ENCODE data around the gene EML4. TPM values are rescaled to one million over a fixed set of nuclear protein-coding genes. Genes with fewer than 3 reads are reported as not detected.
A peak's percentile ranks its signal among the peaks of the same experiment; 100 is the strongest.
"Not testable (repeated sequence)": the region's sequence is repeated elsewhere in the genome, so short reads cannot be mapped to it uniquely, and the experiment has no call there.

The EML4 gene
- total and polyA plus RNA-seq, 2 donors (not counting 1 experiment from before 2014, with no cell fraction given): 49.4 to 134 TPM

GRCh38 chr2:42333579-42333978 is 164.4 kb downstream of the EML4 start:
- no peak overlapping the region for H2AFZ ChIP-seq (ENCODE audit: insufficient read depth, low read depth, low read length, poor library complexity, severe bottlenecking)
- H3K27me3 ChIP-seq (replicated peaks in 1 of 4; ENCODE audit: control extremely low read depth in 1 of 4, control insufficient read depth in 3 of 4, insufficient read depth in 4 of 4, low read length in 3 of 4): no peaks in the 10 kb centered on the region
- DNase-seq (no peak), ATAC-seq (ENCODE audit: low read depth) (no peak)
- no peak overlapping the region for H3K9ac ChIP-seq (ENCODE audit: low read length)
- no peak overlapping the region for H3K27ac ChIP-seq (ENCODE audit: low read length in 2 of 2)
- no peak overlapping the region for H3K4me3 ChIP-seq (ENCODE audit: control extremely low read depth in 1 of 5, extremely low read depth in 1 of 5, insufficient read depth in 1 of 5, low read depth in 2 of 5, low read length in 4 of 5)
- intact Hi-C loops (cut with micrococcal nuclease): loop anchor here (5.0 kb wide), 1 partner anchor 36 kb away; no protein-coding TSS in a partner anchor
- peaks cover 27 to 60% of the 10 kb centered on the region in 2 experiments for H3K36me3 ChIP-seq (replicated peaks in 1 of 2; ENCODE audit: control extremely low read depth in 1 of 2, control insufficient read depth in 1 of 2, extremely low read depth in 1 of 2, insufficient read depth in 2 of 2, low read length in 1 of 2)
- H3K9me3 ChIP-seq (ENCODE audit: control extremely low read depth in 1 of 3, control insufficient read depth in 2 of 3, insufficient read depth in 1 of 3, low read length in 2 of 3): peaks cover 0 to 9% (median 0%) of the 10 kb centered on the region in 3 donors
- no peaks in the 10 kb centered on the region for H3K4me1 ChIP-seq (ENCODE audit: control insufficient read depth in 2 of 2, insufficient read depth in 2 of 2, low read length in 2 of 2)
- no peak overlapping the region for H3K4me3 Mint-ChIP-seq
- no peaks in the 10 kb centered on the region for H4K20me1 ChIP-seq (ENCODE audit: control insufficient read depth, insufficient read depth, low read length, poor library complexity, severe bottlenecking)
- no peaks in the 10 kb centered on the region for H3K79me2 ChIP-seq (ENCODE audit: control insufficient read depth, insufficient read depth, low read length)
- H3K27ac Mint-ChIP-seq: peak overlapping the region; percentile 37
- no peak overlapping the region for H3K4me2 ChIP-seq (replicated peaks; ENCODE audit: low read depth, low read length, poor library complexity, severe bottlenecking)
- TF ChIP-seq, protein P1, sequence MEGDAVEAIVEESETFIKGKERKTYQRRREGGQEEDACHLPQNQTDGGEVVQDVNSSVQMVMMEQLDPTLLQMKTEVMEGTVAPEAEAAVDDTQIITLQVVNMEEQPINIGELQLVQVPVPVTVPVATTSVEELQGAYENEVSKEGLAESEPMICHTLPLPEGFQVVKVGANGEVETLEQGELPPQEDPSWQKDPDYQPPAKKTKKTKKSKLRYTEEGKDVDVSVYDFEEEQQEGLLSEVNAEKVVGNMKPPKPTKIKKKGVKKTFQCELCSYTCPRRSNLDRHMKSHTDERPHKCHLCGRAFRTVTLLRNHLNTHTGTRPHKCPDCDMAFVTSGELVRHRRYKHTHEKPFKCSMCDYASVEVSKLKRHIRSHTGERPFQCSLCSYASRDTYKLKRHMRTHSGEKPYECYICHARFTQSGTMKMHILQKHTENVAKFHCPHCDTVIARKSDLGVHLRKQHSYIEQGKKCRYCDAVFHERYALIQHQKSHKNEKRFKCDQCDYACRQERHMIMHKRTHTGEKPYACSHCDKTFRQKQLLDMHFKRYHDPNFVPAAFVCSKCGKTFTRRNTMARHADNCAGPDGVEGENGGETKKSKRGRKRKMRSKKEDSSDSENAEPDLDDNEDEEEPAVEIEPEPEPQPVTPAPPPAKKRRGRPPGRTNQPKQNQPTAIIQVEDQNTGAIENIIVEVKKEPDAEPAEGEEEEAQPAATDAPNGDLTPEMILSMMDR (IDR thresholded peaks at IDR 0.05): no peak
- no peak for TF ChIP-seq EZH2 (IDR thresholded peaks at IDR 0.05; ENCODE audit: borderline replicate concordance, insufficient read depth, low read depth, low read length, poor library complexity, severe bottlenecking)
- POLR2A ChIA-PET: no interaction called here
- H3K27me3 Mint-ChIP-seq: no peaks in the 10 kb centered on the region
- CTCF ChIA-PET: interaction anchor here (1.0 kb wide), 1 partner anchor 330 kb away, joined by 3 read pairs; no protein-coding TSS in a partner anchor
- no peaks in the 10 kb centered on the region for H3K4me1 Mint-ChIP-seq
- WGBS (ENCODE audit: insufficient coverage): 100% methylated on average over 4 of the region's 4 CpGs
- H3K9me3 Mint-ChIP-seq (ENCODE audit: insufficient read depth): no peaks in the 10 kb centered on the region

DNA sequence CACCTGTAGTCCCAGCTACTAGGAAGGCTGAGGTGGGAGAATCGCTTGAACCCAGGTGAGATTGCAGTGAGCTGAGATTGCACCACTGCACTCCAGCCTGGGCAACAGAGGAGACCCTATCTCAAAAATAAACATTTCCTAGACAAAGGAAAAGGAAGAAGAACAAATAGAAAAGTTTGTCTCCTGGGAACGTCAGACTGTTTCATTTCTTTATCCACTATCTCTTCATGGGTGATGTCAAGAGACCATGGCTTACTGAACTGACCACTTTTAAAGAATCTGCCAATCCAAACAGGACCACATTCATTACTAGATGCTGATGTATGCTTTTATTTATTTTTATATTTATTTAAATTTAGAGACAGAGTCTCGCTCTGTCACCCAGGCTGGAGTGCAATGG is 165.1 kb downstream of the EML4 start:
- TF ChIP-seq, protein P1 (IDR thresholded peaks at IDR 0.05): no peak
- no peak for TF ChIP-seq EZH2 (IDR thresholded peaks at IDR 0.05; ENCODE audit: borderline replicate concordance, insufficient read depth, low read depth, low read length, poor library complexity, severe bottlenecking)
- Histone ChIP-seq H3K9me3 (ENCODE audit: control extremely low read depth in 1 of 3, control insufficient read depth in 2 of 3, insufficient read depth in 1 of 3, low read length in 2 of 3) (peaks cover 0 to 9% (median 0%) of the 10 kb centered on the region in 3 donors), H3K27ac (ENCODE audit: low read length in 2 of 2) (no peak overlapping the region), H3K79me2 (ENCODE audit: control insufficient read depth, insufficient read depth, low read length) (no peaks in the 10 kb centered on the region), H3K9ac (ENCODE audit: low read length) (no peak overlapping the region), H3K4me2 (replicated peaks; ENCODE audit: low read depth, low read length, poor library complexity, severe bottlenecking) (no peak overlapping the region), H4K20me1 (ENCODE audit: control insufficient read depth, insufficient read depth, low read length, poor library complexity, severe bottlenecking) (no peaks in the 10 kb centered on the region), H3K4me1 (ENCODE audit: control insufficient read depth in 2 of 2, insufficient read depth in 2 of 2, low read length in 2 of 2) (no peaks in the 10 kb centered on the region), H3K36me3 (replicated peaks in 1 of 2; ENCODE audit: control extremely low read depth in 1 of 2, control insufficient read depth in 1 of 2, extremely low read depth in 1 of 2, insufficient read depth in 2 of 2, low read length in 1 of 2) (peaks cover 27 to 53% of the 10 kb centered on the region in 2 experiments), H2AFZ (ENCODE audit: insufficient read depth, low read depth, low read length, poor library complexity, severe bottlenecking) (no peak overlapping the region), H3K27me3 (replicated peaks in 1 of 4; ENCODE audit: control extremely low read depth in 1 of 4, control insufficient read depth in 3 of 4, insufficient read depth in 4 of 4, low read length in 3 of 4) (no peaks in the 10 kb centered on the region), H3K4me3 (ENCODE audit: control extremely low read depth in 1 of 5, extremely low read depth in 1 of 5, insufficient read depth in 1 of 5, low read depth in 2 of 5, low read length in 4 of 5) (no peak overlapping the region)
- CTCF ChIA-PET: interaction anchor here (1.0 kb wide), 1 partner anchor 329 kb away, joined by 3 read pairs; no protein-coding TSS in a partner anchor
- ATAC-seq (ENCODE audit: low read depth) (no peak), DNase-seq (no peak)
- H3K9me3 Mint-ChIP-seq (ENCODE audit: insufficient read depth): no peaks in the 10 kb centered on the region
- no peak overlapping the region for H3K4me3 Mint-ChIP-seq
- no peaks in the 10 kb centered on the region for H3K4me1 Mint-ChIP-seq
- no CpG with 5 or more reads among the region's 3 CpGs for WGBS (ENCODE audit: insufficient coverage)
- H3K27ac Mint-ChIP-seq: no peak overlapping the region
- intact Hi-C loops (cut with micrococcal nuclease): loop anchor here (5.0 kb wide), 1 partner anchor 37 kb away; no protein-coding TSS in a partner anchor
- no peaks in the 10 kb centered on the region for H3K27me3 Mint-ChIP-seq
- POLR2A ChIA-PET: no interaction called here

DNA sequence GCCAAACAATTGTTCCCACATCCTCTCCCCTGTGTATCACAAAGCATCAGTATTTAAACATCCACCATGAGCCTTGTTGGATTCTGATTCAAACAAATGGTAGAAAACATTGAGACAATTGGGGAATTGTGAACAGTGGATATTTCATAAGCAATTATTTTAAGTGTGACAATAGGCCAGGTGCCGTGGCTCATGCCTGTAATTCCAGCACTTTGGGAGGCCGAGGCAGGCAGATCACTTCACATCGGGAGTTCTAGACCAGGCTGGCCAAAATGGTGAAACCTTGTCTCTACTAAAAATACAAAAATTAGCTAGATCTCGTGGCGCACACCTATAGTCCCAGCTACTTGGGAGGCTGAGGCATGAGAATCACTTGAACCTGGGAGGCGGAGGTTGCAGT is 165.7 kb downstream of the EML4 start:
- H3K9ac ChIP-seq (ENCODE audit: low read length); POLR2A ChIA-PET; H2AFZ ChIP-seq (ENCODE audit: insufficient read depth, low read depth, low read length, poor library complexity, severe bottlenecking); H3K4me2 ChIP-seq (replicated peaks; ENCODE audit: low read depth, low read length, poor library complexity, severe bottlenecking); H3K27ac Mint-ChIP-seq; H3K4me3 ChIP-seq (ENCODE audit: control extremely low read depth in 1 of 5, extremely low read depth in 1 of 5, insufficient read depth in 1 of 5, low read depth in 2 of 5, low read length in 4 of 5); ATAC-seq (ENCODE audit: low read depth); CTCF ChIA-PET; H3K4me1 ChIP-seq (ENCODE audit: control insufficient read depth in 2 of 2, insufficient read depth in 2 of 2, low read length in 2 of 2); H3K27me3 ChIP-seq (replicated peaks in 1 of 4; ENCODE audit: control extremely low read depth in 1 of 4, control insufficient read depth in 3 of 4, insufficient read depth in 4 of 4, low read length in 3 of 4); H3K4me3 Mint-ChIP-seq; H3K27me3 Mint-ChIP-seq; H3K9me3 Mint-ChIP-seq (ENCODE audit: insufficient read depth); H3K9me3 ChIP-seq (ENCODE audit: control extremely low read depth in 1 of 3, control insufficient read depth in 2 of 3, insufficient read depth in 1 of 3, low read length in 2 of 3); H3K79me2 ChIP-seq (ENCODE audit: control insufficient read depth, insufficient read depth, low read length); H3K4me1 Mint-ChIP-seq; H3K27ac ChIP-seq (ENCODE audit: low read length in 2 of 2); H4K20me1 ChIP-seq (ENCODE audit: control insufficient read depth, insufficient read depth, low read length, poor library complexity, severe bottlenecking); DNase-seq: not testable (repeated sequence)
- intact Hi-C loops (cut with micrococcal nuclease): loop anchor here (5.0 kb wide), 1 partner anchor 38 kb away; no protein-coding TSS in a partner anchor
- peaks cover 22 to 47% of the 10 kb centered on the region in 2 experiments for H3K36me3 ChIP-seq (replicated peaks in 1 of 2; ENCODE audit: control extremely low read depth in 1 of 2, control insufficient read depth in 1 of 2, extremely low read depth in 1 of 2, insufficient read depth in 2 of 2, low read length in 1 of 2)
- WGBS (ENCODE audit: insufficient coverage): 100% methylated on average over 6 of the region's 6 CpGs
